HG03139 (cell line): ENCODE data around the gene ZBTB21.
"Not testable (repeated sequence)": the region's sequence is repeated elsewhere in the genome, so short reads cannot be mapped to it uniquely, and the experiment has no call there.

ENCODE experiments used
- ATAC-seq: cut with Tn5 transposase; IDR thresholded peaks from one replicate; pipeline ENCODE4 v1.9.1; 2021; ENCODE audit not compliant: unreplicated experiment

ZBTB21 gene

DNA sequence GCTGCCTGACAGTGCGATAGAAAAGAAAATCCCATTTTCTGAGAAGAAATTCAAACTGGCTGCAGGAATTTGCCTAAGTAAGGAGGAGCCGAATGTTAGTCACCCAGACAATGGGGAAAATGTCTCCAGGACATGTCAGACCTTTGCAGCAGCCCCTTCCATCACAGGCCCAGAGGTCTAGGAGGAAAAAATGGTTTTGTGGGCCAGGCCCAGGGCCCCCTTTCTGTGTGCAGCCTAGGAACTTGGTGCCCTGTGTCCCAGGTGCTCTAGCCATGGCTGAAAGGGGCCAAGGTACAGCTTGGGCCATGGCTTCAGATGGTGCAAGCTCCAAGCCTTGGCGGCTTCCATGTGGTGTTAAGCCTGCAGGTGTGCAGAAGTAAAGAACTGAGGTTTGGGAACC, 14.6 kb downstream of the ZBTB21 start:
- ATAC-seq: no peak

GRCh38 chr21:41994613-41995012, 15.5 kb downstream of the ZBTB21 start:
- not testable (repeated sequence) for ATAC-seq

- ATAC-seq: no peak
These were observed 16.4 kb downstream of the ZBTB21 start for GRCh38 chr21:41993744-41994143.

DNA sequence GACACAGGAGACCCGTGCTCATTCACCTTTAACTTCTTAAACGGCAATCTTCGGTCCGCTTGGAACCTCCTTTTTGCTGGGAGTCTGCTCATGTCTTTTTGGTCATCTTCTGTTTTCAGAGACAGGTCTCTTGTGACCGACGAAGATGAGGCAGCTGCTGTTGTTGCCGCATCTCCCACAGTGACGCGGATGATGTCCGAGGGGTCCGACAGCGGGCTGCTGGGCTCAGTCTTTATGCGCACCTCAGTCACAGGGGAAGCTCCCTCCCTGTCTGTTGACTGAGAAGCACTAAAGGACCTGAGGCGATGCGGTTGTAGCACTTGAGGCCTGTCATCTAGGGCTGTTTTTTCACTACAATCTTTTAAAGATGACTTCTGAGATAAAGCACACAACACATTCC, 17.6 kb downstream of the ZBTB21 start:
- no peak for ATAC-seq

GRCh38 chr21:41991659-41992058, 18.5 kb downstream of the ZBTB21 start:
- no peak for ATAC-seq

DNA sequence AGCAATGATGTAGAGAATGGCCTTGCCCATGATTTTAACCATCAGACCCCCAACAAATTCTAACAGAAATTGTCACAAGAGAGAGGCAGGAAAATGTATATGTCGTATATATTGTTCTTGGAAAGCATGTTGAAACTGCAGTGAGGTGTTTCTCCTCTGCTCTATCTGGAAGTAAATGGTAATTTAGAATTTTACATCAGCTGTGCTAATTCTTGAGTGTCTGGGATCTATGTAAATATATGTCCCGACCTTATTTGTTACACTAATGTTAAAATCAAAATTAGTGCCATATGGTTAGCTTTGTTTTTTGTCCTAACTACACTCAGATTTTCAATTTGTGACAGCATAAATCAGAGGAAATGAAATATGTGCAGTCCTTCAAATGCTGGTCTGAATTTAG, 20.5 kb downstream of the ZBTB21 start:
- no peak for ATAC-seq

GRCh38 chr21:41987310-41987709, 22.9 kb downstream of the ZBTB21 start:
- no peak for ATAC-seq

- no peak for ATAC-seq
These were observed 24.3 kb downstream of the ZBTB21 start for GRCh38 chr21:41985662-41986416.

DNA sequence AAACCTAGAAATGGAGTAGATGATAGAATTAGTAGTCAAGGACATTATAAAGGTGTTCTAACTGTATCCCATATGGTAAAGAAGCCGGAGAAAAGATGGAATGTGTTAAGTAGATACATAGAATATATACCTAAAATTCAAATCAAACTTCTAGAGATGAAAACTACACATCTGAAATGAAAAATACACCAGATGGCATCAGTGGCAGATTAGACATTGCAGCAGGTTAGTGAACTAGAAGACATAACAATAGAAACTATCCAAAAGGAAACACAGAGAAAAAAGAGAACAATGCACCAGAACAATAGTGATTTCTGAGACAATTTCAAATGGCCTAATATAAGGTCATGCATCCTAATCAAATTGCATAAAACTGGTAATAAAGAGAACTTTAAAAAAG, 26.9 kb downstream of the ZBTB21 start:
- no peak for ATAC-seq

GRCh38 chr21:41980561-41980960, 29.6 kb downstream of the ZBTB21 start:
- ATAC-seq: no peak

DNA sequence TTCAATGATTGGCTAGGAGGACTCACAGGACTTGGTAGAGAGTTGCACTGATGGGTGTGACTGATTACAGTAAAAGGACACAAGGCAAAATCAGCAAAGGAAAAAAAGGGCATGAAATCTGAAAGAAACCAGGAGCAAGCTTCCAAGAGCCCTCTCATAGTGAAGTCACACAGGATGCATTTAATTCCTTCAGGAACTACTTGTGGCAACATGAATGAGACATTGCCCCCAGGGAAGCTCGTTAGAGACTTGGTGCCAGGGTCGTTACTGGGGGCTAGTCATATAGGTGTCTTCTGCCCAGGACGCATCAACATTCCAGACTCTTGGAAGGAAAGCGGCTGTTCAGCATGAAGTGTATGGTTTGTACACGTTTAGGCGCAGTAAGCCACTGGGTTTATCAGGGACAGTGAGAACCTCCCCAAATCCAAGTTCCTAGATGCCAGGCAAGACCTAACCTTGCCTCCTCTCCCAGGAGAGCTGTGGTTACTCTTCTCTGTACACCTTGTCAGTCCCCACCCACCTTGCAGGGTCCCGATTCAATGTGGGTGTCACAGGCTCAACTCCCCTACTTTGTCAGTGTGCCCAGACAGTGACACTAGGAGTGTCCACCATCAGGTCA, 30.3 kb downstream of the ZBTB21 start:
- ATAC-seq: no peak

DNA sequence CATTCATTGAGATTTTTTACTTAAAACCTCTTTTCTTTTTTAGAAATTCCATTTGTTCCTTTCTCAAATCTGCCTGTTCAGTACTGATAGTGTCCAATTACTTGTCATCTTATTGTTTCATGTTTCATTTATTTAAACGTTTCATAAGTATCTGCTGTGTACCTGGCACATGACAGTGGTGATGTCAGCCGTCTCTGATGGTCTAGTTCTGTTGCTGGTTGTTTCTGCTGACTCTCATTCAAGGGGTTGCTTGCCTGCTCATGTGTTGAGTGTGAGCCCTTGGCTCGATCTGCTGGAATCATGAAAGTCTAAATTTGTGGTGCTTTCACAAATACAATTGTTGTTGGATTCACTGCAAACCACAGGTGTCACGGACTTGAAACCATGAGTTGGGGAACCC, 30.8 kb downstream of the ZBTB21 start:
- no peak for ATAC-seq

DNA sequence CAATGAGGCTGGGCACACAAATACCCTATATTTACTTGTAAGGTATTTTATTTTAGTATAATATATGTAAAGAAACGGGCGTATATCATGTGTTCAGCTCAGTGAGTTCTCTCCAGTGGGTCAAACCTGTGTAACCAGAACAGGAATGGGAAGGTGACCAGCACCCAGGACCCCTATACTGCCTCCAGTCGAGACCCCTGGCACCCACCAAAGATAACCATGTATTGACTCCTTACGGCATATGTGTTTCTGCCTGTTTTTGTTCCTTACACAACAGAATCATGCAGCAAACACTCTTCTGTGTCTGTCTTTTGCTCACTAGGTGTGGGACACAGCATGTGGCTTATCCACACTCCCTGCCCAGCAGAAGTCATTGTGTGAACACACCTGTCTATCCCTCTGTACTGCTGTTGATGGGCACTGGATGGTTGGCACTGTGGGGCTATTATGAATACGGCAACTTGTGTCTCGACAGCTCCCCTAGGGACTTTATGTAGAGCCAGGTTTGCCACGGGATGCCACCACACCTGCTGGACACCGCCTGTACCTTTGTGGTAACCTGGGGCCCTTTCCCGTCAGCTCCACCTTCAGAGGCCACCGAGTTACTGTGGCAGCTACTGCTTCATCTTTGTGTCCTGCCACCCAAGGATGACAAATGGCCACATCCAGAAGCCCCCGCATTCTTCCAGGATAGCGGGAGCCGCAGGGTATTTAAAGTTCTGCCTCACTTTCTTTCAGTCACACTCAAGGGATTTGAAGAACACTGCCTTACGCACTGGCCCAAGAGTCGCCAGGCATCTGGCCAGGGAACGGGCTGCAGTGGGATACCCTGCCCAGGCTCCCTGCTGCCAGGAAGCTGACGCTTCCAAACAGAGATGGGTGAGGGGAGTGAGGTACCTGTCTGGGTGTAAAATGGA, 32.9 kb downstream of the ZBTB21 start:
- ATAC-seq: no peak

- no peak for ATAC-seq
These were observed 33.5 kb downstream of the ZBTB21 start for GRCh38 chr21:41976611-41977010.

DNA sequence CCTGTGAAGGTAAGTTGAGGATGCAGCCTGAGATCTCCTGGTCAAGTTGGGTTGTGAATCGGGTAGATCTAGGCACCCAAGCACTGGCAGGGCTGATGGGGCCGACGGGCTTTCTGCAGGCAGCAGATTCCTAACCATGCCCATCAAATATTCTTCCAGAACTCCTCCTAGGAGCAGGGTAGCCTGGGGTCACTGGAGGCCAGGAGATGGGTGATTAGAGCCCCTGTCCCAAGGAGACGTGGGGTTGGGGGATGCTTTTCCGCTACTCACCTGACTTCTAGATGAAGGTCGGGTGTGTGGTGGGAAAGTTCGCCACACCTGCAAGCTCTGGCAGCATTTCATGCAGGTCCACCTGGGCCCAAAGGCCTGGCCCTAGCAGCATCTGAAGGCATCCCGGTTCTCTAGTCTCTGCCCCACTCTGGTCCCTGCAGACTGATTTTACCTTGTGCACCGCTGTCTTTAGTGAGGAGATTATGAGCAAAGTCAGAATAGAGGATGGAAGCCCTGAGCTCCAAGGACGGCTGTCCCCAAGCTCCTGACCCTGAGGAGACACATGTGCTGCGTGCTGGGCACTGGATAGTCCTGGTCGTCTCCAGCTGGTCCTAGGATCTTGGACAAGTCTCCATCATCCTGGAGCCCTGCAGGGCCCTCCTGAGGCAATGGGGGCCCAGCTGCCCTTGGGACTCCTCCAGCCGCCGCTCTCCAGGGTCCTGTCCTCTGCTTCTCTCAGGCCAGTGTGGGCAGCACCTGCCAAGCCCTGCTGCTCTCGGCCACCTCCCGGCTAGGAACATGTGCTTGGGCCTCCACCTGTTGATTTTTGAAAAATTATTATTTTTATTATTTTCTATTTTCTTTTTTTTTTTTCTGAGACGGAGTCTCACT, 34.5 kb downstream of the ZBTB21 start:
- no peak for ATAC-seq

GRCh38 chr21:41974752-41975053, 35.5 kb downstream of the ZBTB21 start:
- no peak for ATAC-seq

GRCh38 chr21:41973861-41974751, 36.1 kb downstream of the ZBTB21 start:
- no peak for ATAC-seq

- no peak for ATAC-seq
These were observed 36.7 kb downstream of the ZBTB21 start for GRCh38 chr21:41973427-41973831.

- ATAC-seq: no peak
These were observed 37.5 kb downstream of the ZBTB21 start for GRCh38 chr21:41972511-41973205.
